A549 (cell line): ENCODE data around the gene CARD9. TPM values are rescaled to one million over a fixed set of nuclear protein-coding genes. Genes with fewer than 3 reads are reported as not detected.

Experiments used
- ATAC-seq, 2 experiments: fragments of 200-7000 bp in 1 of 2; fragments of >200 bp in 1 of 2; cut with Nextera tagmentation in 1 of 2; cut with Tn5 transposase in 1 of 2; 3 replicates each; pipeline versions ENCODE4 v1.8.0 to v1.9.1; 2018 to 2020; ENCODE audit warnings: mild to moderate bottlenecking in 1 of 2, moderate library complexity in 1 of 2
- CTCF ChIA-PET: fragments of 300-600 bp; sonication (Branson Sonifier 250); formaldehyde crosslinking; extraction: SDS; loops from one replicate; lab custom pipeline; 2021; ENCODE audit warnings: antibody characterized with exemption, inconsistent platforms; lab: Yijun Ruan, JAX
- POLR2A ChIA-PET: fragments of 350-600 bp; formaldehyde crosslinking; extraction: SDS; loops from one replicate; lab custom pipeline; 2021; ENCODE audit warnings: antibody characterized with exemption, inconsistent platforms; lab: Yijun Ruan, JAX
- DNase-seq, 2 experiments: peaks; one replicate each; pipeline versions ENCODE4 v3.0.0 to v3.0.0-alpha.2; 2011 to 2016; ENCODE audit warnings: low read depth in 1 of 2, low spot score in 1 of 2
- FAIRE-seq: peaks from 2 replicates; lab custom pipeline; 2011; peaks lifted over from hg19 to GRCh38; lab: Jason Lieb, UNC
- H3K27ac ChIP-seq, 2 experiments: fragments of >200 bp; sonication (Bioruptor Twin); formaldehyde crosslinking; 3 replicates each; pipeline ENCODE4 v1.5.1; 2016 to 2017
- H3K4me1 ChIP-seq: fragments of >200 bp; sonication (Bioruptor Twin); formaldehyde crosslinking; 3 replicates; pipeline ENCODE4 v1.6.1; 2016
- H3K4me2 ChIP-seq: fragments of >200 bp; sonication (Bioruptor Twin); formaldehyde crosslinking; 3 replicates; pipeline ENCODE4 v1.6.1; 2016
- H3K4me3 ChIP-seq: fragments of >200 bp; sonication (Bioruptor Twin); formaldehyde crosslinking; 3 replicates; pipeline ENCODE4 v1.5.1; 2016
- H3K9me3 ChIP-seq: fragments of >200 bp; sonication (Bioruptor Twin); formaldehyde crosslinking; 3 replicates; pipeline ENCODE4 v1.6.1; 2016
- ATOH8 ChIP-seq: fragments of 250-450 bp; sonication (Bioruptor Pico); IDR thresholded peaks from 2 replicates; pipeline ENCODE4 v1.5.0; 2020; ENCODE audit warnings: low read depth, mild to moderate bottlenecking, moderate library complexity
- BHLHE40 ChIP-seq: IDR thresholded peaks from 2 replicates; pipeline ENCODE4 v1.6.1; 2012; ENCODE audit warnings: low read depth, low read length, inconsistent platforms
- CBX8 ChIP-seq: fragments of 200-600 bp; sonication (generic); IDR thresholded peaks from 2 replicates; pipeline ENCODE4 v1.6.1; 2016
- CHD2 ChIP-seq: fragments of 150-350 bp; IDR thresholded peaks from 2 replicates; pipeline ENCODE4 v1.6.1; 2014; ENCODE audit warnings: low read length; ENCODE audit not compliant: partially characterized antibody
- CHD4 ChIP-seq: fragments of 200-600 bp; sonication (generic); IDR thresholded peaks from 2 replicates; pipeline ENCODE4 v1.6.1; 2016; ENCODE audit warnings: antibody characterized with exemption, mild to moderate bottlenecking, borderline replicate concordance
- CTCF ChIP-seq: fragments of >200 bp; sonication (Bioruptor Twin); formaldehyde crosslinking; IDR thresholded peaks from 3 replicates; pipeline ENCODE4 v1.5.1; 2016
- E2F6 ChIP-seq: IDR thresholded peaks from 2 replicates; pipeline ENCODE4 v1.6.1; 2012; ENCODE audit warnings: low read depth, borderline replicate concordance
- EHMT2 ChIP-seq: fragments of 200-600 bp; sonication (generic); IDR thresholded peaks from 2 replicates; pipeline ENCODE4 v1.6.1; 2016; ENCODE audit warnings: antibody characterized with exemption, low read depth, mild to moderate bottlenecking, moderate library complexity
- ELK1 ChIP-seq: fragments of 150-350 bp; IDR thresholded peaks from 2 replicates; pipeline ENCODE4 v1.6.1; 2014; ENCODE audit warnings: low read depth, mild to moderate bottlenecking, low read length
- EP300 ChIP-seq, 2 experiments: fragments of >200 bp; sonication (Bioruptor Twin); formaldehyde crosslinking; IDR thresholded peaks; 2 replicates in 1 of 2; 3 replicates in 1 of 2; pipeline ENCODE4 v1.6.1; 2016 to 2017
- ESRRA ChIP-seq: fragments of 150-350 bp; IDR thresholded peaks from 2 replicates; pipeline ENCODE4 v1.6.1; 2014; ENCODE audit warnings: mild to moderate bottlenecking, low read length, borderline replicate concordance
- FOSB ChIP-seq: fragments of 250-450 bp; sonication (Bioruptor Pico); IDR thresholded peaks from 2 replicates; pipeline ENCODE4 v1.5.0; 2020; ENCODE audit warnings: mild to moderate bottlenecking, moderate library complexity
- GATA3 ChIP-seq: IDR thresholded peaks from 2 replicates; pipeline ENCODE4 v1.6.1; 2012; ENCODE audit warnings: borderline replicate concordance
- HEYL ChIP-seq: fragments of 250-450 bp; sonication (Bioruptor Pico); IDR thresholded peaks from 2 replicates; pipeline ENCODE4 v1.8.0; 2021; ENCODE audit warnings: mild to moderate bottlenecking, moderate library complexity
- HOXA7 ChIP-seq: fragments of 250-450 bp; sonication (Bioruptor Pico); IDR thresholded peaks from 2 replicates; pipeline ENCODE4 v1.5.0; 2020; ENCODE audit warnings: mild to moderate bottlenecking, moderate library complexity
- JUN ChIP-seq, 2 experiments: fragments of >200 bp; sonication (Bioruptor Twin); formaldehyde crosslinking; IDR thresholded peaks; 2 replicates in 1 of 2; 3 replicates in 1 of 2; pipeline ENCODE4 v1.6.1; 2016 to 2017
- KDM1A ChIP-seq: fragments of 200-600 bp; sonication (generic); IDR thresholded peaks from 2 replicates; pipeline ENCODE4 v1.6.1; 2016; ENCODE audit warnings: low read depth, mild to moderate bottlenecking
- KDM5A ChIP-seq: fragments of 200-600 bp; sonication (generic); IDR thresholded peaks from 2 replicates; pipeline ENCODE4 v1.6.1; 2016; ENCODE audit warnings: antibody characterized with exemption, mild to moderate bottlenecking
- MAZ ChIP-seq: fragments of 150-350 bp; IDR thresholded peaks from 2 replicates; pipeline ENCODE4 v1.6.1; 2014; ENCODE audit warnings: antibody characterized with exemption, low read depth, low read length, borderline replicate concordance
- MYC ChIP-seq: IDR thresholded peaks from 2 replicates; pipeline ENCODE4 v1.6.1; 2012; ENCODE audit warnings: mild to moderate bottlenecking, inconsistent platforms, low read length, improper control_type of control experiment, borderline replicate concordance
- POLR2A ChIP-seq: IDR thresholded peaks from 2 replicates; pipeline ENCODE4 v1.6.1; 2012; ENCODE audit warnings: mild to moderate bottlenecking, low read length
- POLR2AphosphoS2 ChIP-seq: conservative IDR thresholded peaks from 2 replicates; pipeline ENCODE4 v1.6.1; 2012; ENCODE audit warnings: low read length, improper control_type of control experiment, inconsistent platforms
- RARB ChIP-seq: fragments of 250-450 bp; sonication (Bioruptor Pico); IDR thresholded peaks from 2 replicates; pipeline ENCODE4 v1.8.0; 2021; ENCODE audit warnings: mild to moderate bottlenecking, moderate library complexity
- USF2 ChIP-seq: fragments of 450-650 bp; IDR thresholded peaks from 2 replicates; pipeline ENCODE4 v1.6.1; 2014; ENCODE audit warnings: antibody characterized with exemption
- ZC3H11A ChIP-seq: fragments of 450-650 bp; IDR thresholded peaks from 2 replicates; pipeline ENCODE4 v1.6.1; 2014; ENCODE audit warnings: antibody characterized with exemption, mild to moderate bottlenecking
- ZFP36 ChIP-seq: fragments of 450-650 bp; IDR thresholded peaks from 2 replicates; pipeline ENCODE4 v1.6.1; 2014; ENCODE audit warnings: borderline replicate concordance; ENCODE audit not compliant: partially characterized antibody
- ZSCAN20 ChIP-seq: fragments of 250-450 bp; sonication (Bioruptor Pico); IDR thresholded peaks from 2 replicates; pipeline ENCODE4 v1.8.0; 2022; ENCODE audit warnings: mild to moderate bottlenecking, moderate library complexity
- WGBS: methylation state at CpG from one replicate; pipeline ENCODE4 v1.1.6; 2017; ENCODE audit errors: missing lambda C conversion rate; 5-methylcytosine and 5-hydroxymethylcytosine counted together
- polyA plus RNA-seq, 4 experiments: library from polyadenylated mRNA; depleted of rRNA in 3 of 4; stranded (reverse); fragments of >200 nt; fragmentation: RNase III in 1 of 4; extraction: RNeasy Plus Mini Kit Qiagen cat#74134 plus additional on column Dnase treatment in 1 of 4; gene quantifications; 2 replicates in 3 of 4; 3 replicates in 1 of 4; pipeline ENCODE4 v1.2.3, GENCODE V29; 2011 to 2017

The CARD9 gene
- polyA plus RNA-seq, 2 of the 4 experiments (the other 2 are of a cell fraction) = 0.21 to 0.94 TPM

GRCh38 chr9:136371533-136371880 lies 2.0 kb downstream of the CARD9 start:
- no peak for ATAC-seq
- Histone ChIP-seq H3K9me3 (no peaks in the 10 kb centered on the region), H3K4me3 (no peak overlapping the region), H3K27ac (no peak overlapping the region), H3K4me1 (peaks cover 12% of the 10 kb centered on the region), H3K4me2 (no peak overlapping the region)
- WGBS = 100% methylated on average over 1 of the region's 13 CpGs
- DNase-seq = no peak
- ChIA-PET POLR2A (interaction anchor here (0.6 to 2.3 kb wide), 2 partner anchors 8 kb away, joined by 4 to 17 read pairs; partner anchors contain the start of gene DNLZ), CTCF (interaction anchor here (0.6 to 2.3 kb wide), 6 partner anchors 8 to 109 kb away, joined by 3 to 18 read pairs (median 4); partner anchors contain the start of gene DNLZ)
- TF ChIP-seq FOSB (no peak), MAZ (no peak), KDM1A (no peak), ZC3H11A (no peak), RARB (CRISPR knock-in tag) (no peak), HOXA7 (no peak), CTCF (no peak), EP300 (IDR thresholded peaks at IDR 0.05) (no peak), KDM5A (no peak), EHMT2 (no peak), HEYL (CRISPR knock-in tag) (no peak), BHLHE40 (no peak), CHD4 (no peak)
- no peak for FAIRE-seq

GRCh38 chr9:136370687-136371532 lies 2.6 kb downstream of the CARD9 start:
- POLR2A ChIA-PET = interaction anchor here (2.3 kb wide), 1 partner anchor 8 kb away, joined by 17 read pairs; the partner anchor contains the start of gene DNLZ
- Histone ChIP-seq H3K4me3 (no peak overlapping the region), H3K9me3 (no peaks in the 10 kb centered on the region), H3K27ac (no peak overlapping the region), H3K4me1 (peaks cover 12% of the 10 kb centered on the region), H3K4me2 (no peak overlapping the region)
- no peak for TF ChIP-seq ZSCAN20 (CRISPR knock-in tag)
- no peak for TF ChIP-seq POLR2A
- no peak for TF ChIP-seq MYC
- TF ChIP-seq JUN (IDR thresholded peaks at IDR 0.05) = no peak
- TF ChIP-seq ZFP36 = no peak
- no peak for TF ChIP-seq ATOH8 (CRISPR knock-in tag)
- no peak for TF ChIP-seq ZC3H11A
- no peak for TF ChIP-seq KDM1A
- TF ChIP-seq ESRRA = no peak
- no peak for TF ChIP-seq CHD2
- TF ChIP-seq CTCF = no peak
- no peak for TF ChIP-seq E2F6
- TF ChIP-seq ELK1 = no peak
- TF ChIP-seq CHD4 = no peak
- no peak for TF ChIP-seq GATA3
- no peak for TF ChIP-seq USF2
- no peak for TF ChIP-seq POLR2AphosphoS2
- no peak for TF ChIP-seq CBX8
- TF ChIP-seq EHMT2 = no peak
- DNase-seq (no peak), ATAC-seq (no peak), FAIRE-seq (no peak)
- WGBS = 91% methylated on average over 39 of the region's 54 CpGs
- CTCF ChIA-PET = interaction anchor here (0.5 to 2.3 kb wide), 6 partner anchors 8 to 231 kb away, joined by 3 to 18 read pairs (median 4); partner anchors contain the start of genes DNLZ and SNAPC4
